T-helper 22 cell (primary cell): Measurements from ENCODE around the gene TBC1D1.

ENCODE experiments used
- DNase-seq: peaks from one replicate; pipeline ENCODE4 v3.0.0-alpha.2; 2020; ENCODE audit warnings: low read depth

The TBC1D1 gene

GRCh38 chr4:37890801-37891259 is at the start of gene TBC1D1:
Gene TBC1D1 (plus strand): TSS chr4:37891084. CDS start chr4:37902096, 11,012 bp downstream.
- peak; percentile 5 for DNase-seq

- DNase-seq = no peak
These were observed 46.7 kb upstream of the TBC1D1 start for GRCh38 chr4:37844204-37844603.

GRCh38 chr4:37845201-37845600 is 45.7 kb upstream of the TBC1D1 start:
- no peak for DNase-seq

- no peak for DNase-seq
These were observed 43.5 kb upstream of the TBC1D1 start for GRCh38 chr4:37847311-37847884.

- no peak for DNase-seq
These were observed 38.5 kb upstream of the TBC1D1 start for GRCh38 chr4:37852376-37852775.

GRCh38 chr4:37858112-37858511 is 32.8 kb upstream of the TBC1D1 start:
- no peak for DNase-seq

- no peak for DNase-seq
These were observed 32.0 kb upstream of the TBC1D1 start for GRCh38 chr4:37858872-37859271.

- DNase-seq = no peak
These were observed 30.6 kb upstream of the TBC1D1 start for GRCh38 chr4:37860266-37860665.

- no peak for DNase-seq
These were observed 27.9 kb upstream of the TBC1D1 start for GRCh38 chr4:37862961-37863360.

GRCh38 chr4:37864786-37865185 is 26.1 kb upstream of the TBC1D1 start:
- DNase-seq = no peak

GRCh38 chr4:37865450-37865849 is 25.4 kb upstream of the TBC1D1 start:
- DNase-seq = no peak

GRCh38 chr4:37867102-37867501 is 23.8 kb upstream of the TBC1D1 start:
- no peak for DNase-seq

- DNase-seq = no peak
These were observed 22.6 kb upstream of the TBC1D1 start for GRCh38 chr4:37868238-37868637.

GRCh38 chr4:37872310-37872988 is 18.4 kb upstream of the TBC1D1 start:
- no peak for DNase-seq

- no peak for DNase-seq
These were observed 17.5 kb upstream of the TBC1D1 start for GRCh38 chr4:37873386-37873785.

GRCh38 chr4:37876156-37876555 is 14.7 kb upstream of the TBC1D1 start:
- no peak for DNase-seq

GRCh38 chr4:37879365-37879764 is 11.5 kb upstream of the TBC1D1 start:
- DNase-seq = no peak

- no peak for DNase-seq
These were observed 9.1 kb upstream of the TBC1D1 start for GRCh38 chr4:37881811-37882210.

- no peak for DNase-seq
These were observed 8.1 kb upstream of the TBC1D1 start for GRCh38 chr4:37882665-37883296.

GRCh38 chr4:37884855-37885487 is 5.9 kb upstream of the TBC1D1 start:
- DNase-seq = no peak

GRCh38 chr4:37885496-37885895 is 5.4 kb upstream of the TBC1D1 start:
- no peak for DNase-seq

GRCh38 chr4:37889849-37890800 is 759 bp upstream of the TBC1D1 start:
- DNase-seq = peak; percentile 0
